Activated CD4-positive, alpha-beta T cell treated with anti-CD3 and anti-CD28 coated beads, Interleukin-2, Interleukin-4, amounts not matched to agents 100 ng/mL and 50 ng/mL, durations not matched to agents 16 hours and 8 hours (primary cell): ENCODE data around the gene GJB4.
"Not testable (repeated sequence)": the region's sequence is repeated elsewhere in the genome, so short reads cannot be mapped to it uniquely, and the experiment has no call there.

Source experiments
- DNase-seq: peaks from one replicate; pipeline ENCODE4 v3.0.0-alpha.2; 2020; ENCODE audit warnings: low spot score

The GJB4 gene

DNA sequence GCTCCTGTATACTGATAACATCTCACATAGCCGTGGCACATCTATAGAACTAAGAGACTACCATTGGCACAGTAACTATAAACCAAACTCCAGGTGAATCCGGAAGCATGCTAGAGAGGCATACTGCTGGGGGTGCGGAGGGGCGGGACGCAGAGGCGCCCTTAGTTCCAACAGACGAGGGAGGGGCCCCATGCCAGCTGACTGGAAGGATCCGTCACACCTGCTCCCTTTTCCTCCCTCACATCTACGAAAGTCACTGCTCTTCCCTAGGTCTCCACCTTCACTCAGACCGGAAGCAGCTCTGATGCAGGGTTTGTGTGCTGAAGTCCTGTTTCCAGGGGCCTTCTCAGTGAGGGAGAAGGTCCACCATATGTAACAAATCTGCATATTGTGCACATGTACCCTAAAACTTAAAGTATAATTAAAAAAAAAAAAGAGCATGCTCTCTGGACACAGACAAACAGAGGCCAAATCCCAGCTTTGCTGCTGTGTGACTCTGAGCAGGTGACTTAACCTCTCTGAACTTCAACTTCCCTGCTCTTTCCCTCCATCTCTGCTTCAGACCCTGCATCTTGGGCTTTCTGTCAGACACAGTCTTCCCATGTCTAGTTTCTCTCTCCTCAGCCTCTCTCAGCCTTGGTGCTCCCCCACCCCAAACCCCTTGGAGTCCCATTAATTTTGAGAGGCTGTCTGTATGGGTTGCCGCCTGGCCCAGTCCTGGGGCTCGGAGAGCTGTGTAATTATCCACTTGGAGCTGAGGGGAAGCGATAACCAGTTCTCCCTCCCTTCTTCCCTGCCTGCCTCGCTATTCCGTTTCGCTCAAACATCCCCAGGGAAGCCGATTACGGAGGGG is 12.5 kb upstream of the GJB4 start:
- no peak for DNase-seq

- no peak for DNase-seq
Observed at GRCh38 chr1:34747638-34747941, 11.9 kb upstream of the GJB4 start.

GRCh38 chr1:34749992-34750391 is 9.5 kb upstream of the GJB4 start:
- no peak for DNase-seq

- DNase-seq: no peak
Observed at GRCh38 chr1:34750610-34751009, 8.9 kb upstream of the GJB4 start.

DNA sequence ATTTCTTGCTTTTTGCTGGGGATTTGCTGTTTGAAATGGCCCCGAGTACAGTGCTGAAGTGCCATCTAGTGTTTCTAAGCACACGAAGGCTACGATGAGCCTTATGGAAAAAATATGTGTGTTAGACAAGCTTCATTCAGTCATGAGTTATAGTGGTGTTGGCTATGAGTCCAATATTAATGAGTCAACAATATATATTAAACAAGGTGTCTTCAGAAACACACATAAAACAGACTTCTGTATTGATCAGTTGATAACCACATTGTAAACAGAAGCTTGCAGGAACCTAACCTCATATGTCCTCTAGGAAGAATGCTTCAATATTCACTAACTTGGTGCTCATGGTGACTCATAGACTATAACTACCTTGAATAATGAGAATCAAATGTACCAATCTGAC is 6.4 kb upstream of the GJB4 start:
- no peak for DNase-seq

- no peak for DNase-seq
Observed at GRCh38 chr1:34754964-34755637, 4.4 kb upstream of the GJB4 start, which contains the start of gene GJB5. Gene GJB5 (plus strand): TSS chr1:34755047. CDS start chr1:34757331, 2,284 bp downstream.

GRCh38 chr1:34755961-34756360 is 3.6 kb upstream of the GJB4 start:
- no peak for DNase-seq

GRCh38 chr1:34757386-34757785 is 2.2 kb upstream of the GJB4 start:
- no peak for DNase-seq

DNA sequence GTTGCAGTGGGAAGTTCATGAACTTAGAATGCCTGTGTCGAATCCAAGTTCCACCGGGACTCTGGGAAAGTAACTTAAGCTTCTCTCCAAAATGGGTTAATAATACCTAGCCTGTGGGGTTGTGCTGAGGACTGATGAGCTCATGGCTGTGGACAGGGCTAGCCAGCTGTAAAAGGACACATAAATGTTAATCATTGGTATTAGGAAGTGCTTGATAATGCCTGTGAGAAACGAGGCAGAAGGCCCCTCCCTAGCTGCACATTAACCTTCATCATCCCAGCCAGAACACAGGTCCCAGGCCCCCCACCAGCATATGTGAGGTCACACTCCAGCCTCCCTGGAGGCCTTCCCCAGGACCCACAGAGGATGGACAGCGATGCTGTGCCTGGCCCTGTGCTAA is 789 bp upstream of the GJB4 start:
- no peak for DNase-seq

DNA sequence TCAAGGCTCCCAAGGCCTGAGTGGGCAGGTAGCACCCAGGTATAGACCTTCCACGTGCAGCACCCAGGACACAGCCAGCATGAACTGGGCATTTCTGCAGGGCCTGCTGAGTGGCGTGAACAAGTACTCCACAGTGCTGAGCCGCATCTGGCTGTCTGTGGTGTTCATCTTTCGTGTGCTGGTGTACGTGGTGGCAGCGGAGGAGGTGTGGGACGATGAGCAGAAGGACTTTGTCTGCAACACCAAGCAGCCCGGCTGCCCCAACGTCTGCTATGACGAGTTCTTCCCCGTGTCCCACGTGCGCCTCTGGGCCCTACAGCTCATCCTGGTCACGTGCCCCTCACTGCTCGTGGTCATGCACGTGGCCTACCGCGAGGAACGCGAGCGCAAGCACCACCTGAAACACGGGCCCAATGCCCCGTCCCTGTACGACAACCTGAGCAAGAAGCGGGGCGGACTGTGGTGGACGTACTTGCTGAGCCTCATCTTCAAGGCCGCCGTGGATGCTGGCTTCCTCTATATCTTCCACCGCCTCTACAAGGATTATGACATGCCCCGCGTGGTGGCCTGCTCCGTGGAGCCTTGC is 1.7 kb downstream of the GJB4 start:
- DNase-seq: no peak

- DNase-seq: no peak
Observed at GRCh38 chr1:34761776-34762307, 2.3 kb downstream of the GJB4 start.

GRCh38 chr1:34762474-34763141 is 3.1 kb downstream of the GJB4 start:
- DNase-seq: no peak

DNA sequence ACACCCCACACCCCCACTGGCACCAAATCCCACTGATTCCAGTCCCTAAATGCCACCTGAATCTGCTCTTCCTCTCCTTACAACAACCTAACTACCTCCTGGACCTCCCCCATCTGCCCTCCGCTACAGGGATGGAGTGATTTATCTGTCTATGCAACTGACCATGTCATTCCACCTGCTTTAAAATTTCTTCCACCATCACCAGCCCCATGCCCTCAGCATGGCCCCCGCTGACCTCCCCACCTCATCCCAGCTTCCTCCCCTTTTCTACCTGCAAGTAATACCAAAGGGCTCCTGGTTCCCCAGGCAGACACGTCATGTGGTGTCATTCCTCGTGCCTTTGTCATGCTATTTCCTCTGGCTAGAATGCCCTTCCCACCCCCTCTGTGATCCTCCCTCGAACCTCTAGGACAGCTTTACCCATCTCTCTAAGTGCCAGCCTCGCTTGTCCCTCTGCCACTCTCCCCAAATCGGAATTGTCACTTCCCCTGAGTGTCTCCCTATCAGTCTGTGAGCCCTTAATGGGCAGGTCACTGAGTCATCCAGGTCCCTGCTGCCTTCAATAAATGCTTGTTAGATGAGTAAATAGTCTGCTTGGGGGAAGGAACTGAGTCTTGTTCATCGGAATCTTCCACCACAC is 3.7 kb downstream of the GJB4 start:
- DNase-seq: no peak

DNA sequence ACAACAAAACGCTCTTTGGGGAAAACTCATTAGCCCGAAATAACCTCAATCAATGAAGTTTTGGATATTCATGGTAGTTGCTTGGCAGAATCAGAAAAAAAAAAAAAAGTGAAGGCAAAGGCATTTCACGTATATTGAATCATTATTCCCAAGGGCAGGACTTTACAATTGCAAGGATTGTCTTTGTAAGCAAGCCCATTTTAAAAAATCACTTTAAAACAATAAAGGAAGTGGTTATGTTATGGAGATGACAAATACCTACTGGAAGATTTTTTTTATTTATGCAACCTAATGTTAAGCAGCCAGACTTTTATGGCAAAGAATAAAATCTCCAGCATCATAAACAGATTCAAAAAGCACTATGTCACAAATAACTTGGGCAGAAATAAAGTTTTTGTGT is 9.3 kb downstream of the GJB4 start:
- DNase-seq: no peak

- no peak for DNase-seq
Observed at GRCh38 chr1:34770891-34771504, 11.5 kb downstream of the GJB4 start.

- DNase-seq: no peak
Observed at GRCh38 chr1:34771573-34772371, 12.2 kb downstream of the GJB4 start.

GRCh38 chr1:34773114-34773513 is 13.6 kb downstream of the GJB4 start:
- DNase-seq: not testable (repeated sequence)

GRCh38 chr1:34774957-34775356 is 15.4 kb downstream of the GJB4 start:
- no peak for DNase-seq

GRCh38 chr1:34776911-34777310 is 17.4 kb downstream of the GJB4 start:
- no peak for DNase-seq

DNA sequence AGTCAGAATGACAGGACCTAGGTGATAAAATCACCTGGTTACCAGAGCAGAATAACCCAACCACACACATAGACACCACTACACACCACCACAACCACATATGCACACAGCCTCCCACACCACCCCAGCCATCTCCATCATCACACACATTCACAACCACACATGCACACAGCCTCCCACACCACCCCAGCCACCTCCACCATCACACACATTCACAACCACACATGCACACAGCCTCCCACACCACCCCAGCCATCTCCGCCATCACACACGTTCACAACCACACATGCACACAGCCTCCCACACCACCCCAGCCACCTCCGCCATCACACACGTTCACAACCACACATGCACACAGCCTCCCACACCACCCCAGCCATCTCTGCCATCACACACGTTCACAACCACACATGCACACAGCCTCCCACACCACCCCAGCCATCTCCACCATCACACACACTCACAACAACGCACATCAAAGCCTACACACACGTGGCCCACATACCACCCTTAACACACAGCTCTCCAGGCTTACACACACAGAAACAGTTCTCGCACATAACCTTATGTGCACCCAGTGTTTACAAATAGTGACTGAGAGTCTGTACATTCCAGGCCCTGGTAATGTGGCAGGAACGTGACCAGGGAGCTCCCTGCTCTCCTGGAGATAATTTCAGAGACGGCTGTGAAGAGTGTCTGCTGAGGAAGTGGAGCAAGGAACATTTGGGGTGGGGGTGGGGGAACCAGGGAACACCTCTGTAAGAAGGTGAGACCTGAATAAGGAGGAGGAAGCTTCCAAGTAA is 18.2 kb downstream of the GJB4 start:
- no peak for DNase-seq
